KMS-11 (cell line): ENCODE measurements around the gene CLMN.

Experiments
- H2AFZ ChIP-seq: fragments of 200-600 bp; sonication (generic); 2 replicates; pipeline ENCODE4 v1.6.1; 2016; ENCODE audit warnings: antibody characterized with exemption, mixed run types, low read depth
- H3K27ac ChIP-seq: fragments of 200-600 bp; sonication (generic); 2 replicates; pipeline ENCODE4 v1.6.1; 2016; ENCODE audit warnings: mild to moderate bottlenecking, mixed run types
- H3K27me3 ChIP-seq: fragments of 200-600 bp; sonication (generic); 2 replicates; pipeline ENCODE4 v1.6.1; 2017; ENCODE audit warnings: mild to moderate bottlenecking, low read depth, mixed run types, moderate library complexity; ENCODE audit not compliant: insufficient read depth
- H3K36me3 ChIP-seq: fragments of 200-600 bp; sonication (generic); 2 replicates; pipeline ENCODE4 v1.6.1; 2017; ENCODE audit warnings: mild to moderate bottlenecking, mixed run types; ENCODE audit not compliant: insufficient read depth
- H3K4me1 ChIP-seq: fragments of 200-600 bp; sonication (generic); 2 replicates; pipeline ENCODE4 v1.6.1; 2016; ENCODE audit warnings: mild to moderate bottlenecking, low read depth, mixed run types; ENCODE audit not compliant: poor library complexity, severe bottlenecking
- H3K4me2 ChIP-seq: fragments of 200-600 bp; sonication (generic); 2 replicates; pipeline ENCODE4 v1.7.0; 2016; ENCODE audit warnings: mild to moderate bottlenecking, mixed run types
- H3K4me3 ChIP-seq: fragments of 200-600 bp; sonication (generic); IDR thresholded peaks from 2 replicates; pipeline ENCODE4 v1.6.1; 2017; ENCODE audit warnings: low read depth, low read length, mixed read lengths; ENCODE audit not compliant: insufficient read depth
- H3K79me2 ChIP-seq: fragments of 200-600 bp; sonication (generic); 2 replicates; pipeline ENCODE4 v1.6.1; 2016; ENCODE audit warnings: low read depth, mixed run types; ENCODE audit not compliant: insufficient read depth
- H3K9ac ChIP-seq: fragments of 200-600 bp; sonication (generic); 2 replicates; pipeline ENCODE4 v1.6.1; 2016; ENCODE audit warnings: mild to moderate bottlenecking, mixed run types
- H4K20me1 ChIP-seq: fragments of 200-600 bp; sonication (generic); 2 replicates; pipeline ENCODE4 v1.6.1; 2016; ENCODE audit warnings: mild to moderate bottlenecking, mixed run types; ENCODE audit not compliant: insufficient read depth
- TF ChIP-seq, protein P1 (sequence below): fragments of 200-600 bp; sonication (generic); conservative IDR thresholded peaks from 2 replicates; pipeline ENCODE4 v1.6.1; 2017; ENCODE audit warnings: low read depth, mild to moderate bottlenecking, antibody characterized with exemption, low read length, moderate library complexity, mixed read lengths

CLMN gene

DNA sequence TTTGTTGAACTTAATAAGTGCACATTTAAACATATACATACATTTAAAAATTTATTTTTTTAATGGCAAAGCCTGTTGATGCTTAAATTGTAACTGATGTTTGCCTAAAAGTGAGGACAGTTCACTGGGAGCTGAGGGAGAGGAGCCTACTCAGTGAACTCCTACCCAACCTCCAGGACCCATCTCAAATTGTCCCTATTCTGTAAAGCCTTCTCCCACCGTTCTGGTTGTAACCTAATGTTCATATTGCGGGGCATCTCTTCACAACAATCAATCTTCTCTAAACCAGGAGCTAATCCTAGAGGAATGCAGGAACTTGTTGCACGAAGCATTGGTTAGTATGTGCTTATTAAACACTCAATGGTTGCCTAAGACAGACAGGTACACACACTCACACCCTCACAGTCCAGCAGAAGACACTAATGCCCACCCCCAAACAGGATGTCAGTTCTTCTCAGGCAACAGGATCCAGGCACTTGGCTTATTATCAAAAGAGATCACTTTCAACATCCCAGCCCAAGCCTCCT, 1.8 kb downstream of the CLMN start:
- Histone ChIP-seq H3K27ac (no peak overlapping the region), H3K27me3 (no peaks in the 10 kb centered on the region), H4K20me1 (no peaks in the 10 kb centered on the region), H3K79me2 (no peaks in the 10 kb centered on the region), H3K36me3 (no peaks in the 10 kb centered on the region), H3K4me2 (no peak overlapping the region), H2AFZ (no peak overlapping the region), H3K9ac (no peak overlapping the region), H3K4me1 (no peaks in the 10 kb centered on the region), H3K4me3 (no peak overlapping the region)
- TF ChIP-seq, protein P1, sequence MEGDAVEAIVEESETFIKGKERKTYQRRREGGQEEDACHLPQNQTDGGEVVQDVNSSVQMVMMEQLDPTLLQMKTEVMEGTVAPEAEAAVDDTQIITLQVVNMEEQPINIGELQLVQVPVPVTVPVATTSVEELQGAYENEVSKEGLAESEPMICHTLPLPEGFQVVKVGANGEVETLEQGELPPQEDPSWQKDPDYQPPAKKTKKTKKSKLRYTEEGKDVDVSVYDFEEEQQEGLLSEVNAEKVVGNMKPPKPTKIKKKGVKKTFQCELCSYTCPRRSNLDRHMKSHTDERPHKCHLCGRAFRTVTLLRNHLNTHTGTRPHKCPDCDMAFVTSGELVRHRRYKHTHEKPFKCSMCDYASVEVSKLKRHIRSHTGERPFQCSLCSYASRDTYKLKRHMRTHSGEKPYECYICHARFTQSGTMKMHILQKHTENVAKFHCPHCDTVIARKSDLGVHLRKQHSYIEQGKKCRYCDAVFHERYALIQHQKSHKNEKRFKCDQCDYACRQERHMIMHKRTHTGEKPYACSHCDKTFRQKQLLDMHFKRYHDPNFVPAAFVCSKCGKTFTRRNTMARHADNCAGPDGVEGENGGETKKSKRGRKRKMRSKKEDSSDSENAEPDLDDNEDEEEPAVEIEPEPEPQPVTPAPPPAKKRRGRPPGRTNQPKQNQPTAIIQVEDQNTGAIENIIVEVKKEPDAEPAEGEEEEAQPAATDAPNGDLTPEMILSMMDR = no peak

DNA sequence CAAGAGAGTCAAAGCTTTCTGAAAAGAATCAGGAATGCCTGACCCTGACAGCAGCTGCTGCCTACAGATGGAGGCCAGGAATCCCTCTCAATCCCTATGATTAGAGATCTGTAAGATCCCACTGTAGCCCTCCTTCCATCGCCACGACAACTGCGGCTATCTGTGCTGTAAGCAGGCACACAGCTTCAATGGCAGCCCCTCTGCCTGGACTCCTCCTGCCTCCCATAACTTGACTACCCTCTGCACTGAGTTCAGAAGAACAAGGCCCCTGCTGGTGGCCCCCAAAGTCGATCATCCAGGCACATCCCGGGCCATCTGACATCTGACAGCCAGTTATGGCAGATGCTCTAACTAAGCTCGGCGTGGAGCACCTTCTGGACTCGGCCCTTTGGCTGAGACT, 2.9 kb downstream of the CLMN start:
- Histone ChIP-seq H3K27ac (no peak overlapping the region), H3K9ac (no peak overlapping the region), H3K79me2 (no peaks in the 10 kb centered on the region), H3K4me2 (no peak overlapping the region), H2AFZ (no peak overlapping the region), H3K27me3 (no peaks in the 10 kb centered on the region), H3K4me1 (no peaks in the 10 kb centered on the region), H3K4me3 (no peak overlapping the region), H4K20me1 (no peaks in the 10 kb centered on the region), H3K36me3 (no peaks in the 10 kb centered on the region)
- TF ChIP-seq, protein P1 = no peak

DNA sequence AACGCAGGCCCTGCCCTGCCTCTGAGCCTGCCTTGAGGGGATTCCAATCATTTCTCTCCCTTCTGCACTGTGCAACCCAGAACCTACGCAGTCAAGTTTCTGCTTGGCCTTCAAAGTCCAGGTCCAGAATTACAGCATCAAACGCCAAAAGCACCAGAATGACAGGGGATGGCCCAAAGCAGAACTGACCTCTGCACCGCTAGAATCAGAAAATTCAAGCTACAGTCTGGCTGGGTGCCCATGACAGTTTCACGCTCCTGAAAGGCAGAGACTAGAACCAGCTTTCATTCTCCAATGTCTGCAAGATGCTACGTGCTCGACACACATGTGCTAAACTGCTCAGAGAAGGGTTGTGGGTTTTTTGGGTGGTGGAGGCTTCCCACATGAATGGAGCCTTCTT, 4.1 kb downstream of the CLMN start:
- Histone ChIP-seq H3K4me3 (no peak overlapping the region), H4K20me1 (no peaks in the 10 kb centered on the region), H3K27me3 (no peaks in the 10 kb centered on the region), H3K4me2 (no peak overlapping the region), H2AFZ (no peak overlapping the region), H3K27ac (no peak overlapping the region), H3K9ac (no peak overlapping the region), H3K79me2 (no peaks in the 10 kb centered on the region), H3K36me3 (no peaks in the 10 kb centered on the region), H3K4me1 (no peaks in the 10 kb centered on the region)
- TF ChIP-seq, protein P1 = no peak

DNA sequence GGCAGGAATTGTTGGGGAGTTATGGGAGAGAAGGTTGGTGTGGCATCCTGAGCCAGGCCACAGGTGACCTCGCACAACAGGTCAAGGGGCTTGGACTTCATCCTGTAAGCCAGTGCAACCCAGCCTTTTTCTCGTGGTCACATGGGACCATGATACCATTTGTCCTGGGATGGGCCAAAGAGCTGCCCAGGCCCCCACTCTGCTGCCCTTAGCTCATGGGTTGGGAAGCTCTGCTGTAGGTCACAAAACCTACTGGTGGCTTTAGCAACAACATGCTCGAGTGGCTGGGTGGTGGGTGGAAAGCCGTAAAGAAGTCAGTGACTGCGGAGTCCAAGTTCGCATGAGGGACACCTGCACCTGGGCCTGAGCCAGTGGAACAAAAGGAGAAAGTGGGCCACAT, 4.6 kb downstream of the CLMN start:
- no peak overlapping the region for H2AFZ ChIP-seq
- H3K9ac ChIP-seq = no peak overlapping the region
- no peak overlapping the region for H3K27ac ChIP-seq
- TF ChIP-seq, protein P1 = no peak
- H3K4me1 ChIP-seq = no peaks in the 10 kb centered on the region
- H3K4me3 ChIP-seq = no peak overlapping the region
- no peak overlapping the region for H3K4me2 ChIP-seq
- H3K36me3 ChIP-seq = no peaks in the 10 kb centered on the region
- H3K79me2 ChIP-seq = no peaks in the 10 kb centered on the region
- H4K20me1 ChIP-seq = no peaks in the 10 kb centered on the region
- H3K27me3 ChIP-seq = no peaks in the 10 kb centered on the region
